Endothelial cell of umbilical vein (primary cell): Measurements from ENCODE around the gene SGCD. TPM values are rescaled to one million over a fixed set of nuclear protein-coding genes. Genes with fewer than 3 reads are reported as not detected.

Experiments used
- BruUV-seq: library from RNA; stranded (reverse); fragments of 400-500 nt; replicated peaks from 2 replicates; lab custom pipeline; 2021; lab: Mats Ljungman, UMichigan
- CTCF ChIA-PET: fragments of 300-600, 350-600 bp; sonication (Branson Sonifier 250); formaldehyde crosslinking; loops from one replicate; lab custom pipeline; 2021; ENCODE audit warnings: antibody characterized with exemption, inconsistent platforms; lab: Charles Lee
- POLR2A ChIA-PET: fragments of 300-600, 350-600 bp; sonication (Branson Sonifier 250); formaldehyde crosslinking; loops from one replicate; lab custom pipeline; 2021; ENCODE audit warnings: antibody characterized with exemption, inconsistent platforms; lab: Charles Lee
- DNase-seq: peaks from one replicate; pipeline ENCODE4 v3.0.0-alpha.2; 2011; ENCODE audit warnings: low read depth, low spot score
- FAIRE-seq: peaks from 2 replicates; lab custom pipeline; 2011; peaks lifted over from hg19 to GRCh38; lab: Jason Lieb, UNC
- H2AFZ ChIP-seq: 2 replicates; pipeline ENCODE4 v1.6.0; 2012; ENCODE audit warnings: low read depth, low read length, control low read depth, inconsistent platforms
- H3K27ac ChIP-seq: 2 replicates; pipeline ENCODE4 v1.5.1; 2011; ENCODE audit warnings: low read depth, mild to moderate bottlenecking, control low read depth, low read length, moderate library complexity; ENCODE audit not compliant: insufficient read depth
- H3K27me3 ChIP-seq, 2 experiments: 2 replicates each; pipeline versions ENCODE4 v1.6.0 to v1.6.1; 2011; ENCODE audit warnings: low read length in 2 of 2, mixed read lengths in 1 of 2; ENCODE audit not compliant: control insufficient read depth in 2 of 2, insufficient read depth in 2 of 2
- H3K36me3 ChIP-seq, 2 experiments: 2 replicates in 1 of 2; 3 replicates in 1 of 2; pipeline ENCODE4 v1.5.1; 2011; ENCODE audit warnings: low read length in 2 of 2, mild to moderate bottlenecking in 1 of 2, moderate library complexity in 1 of 2; ENCODE audit not compliant: control insufficient read depth in 2 of 2, insufficient read depth in 2 of 2; ENCODE audit errors: extremely low read depth in 1 of 2
- H3K4me1 ChIP-seq: 3 replicates; pipeline ENCODE4 v1.5.1; 2011; ENCODE audit warnings: mild to moderate bottlenecking, low read length; ENCODE audit not compliant: control insufficient read depth, insufficient read depth; ENCODE audit errors: extremely low read depth
- H3K4me2 ChIP-seq: 2 replicates; pipeline ENCODE4 v1.6.1; 2011; ENCODE audit warnings: low read length, control low read depth, mixed read lengths; ENCODE audit not compliant: insufficient read depth
- H3K4me3 ChIP-seq, 3 experiments: fragments of 200-600 bp in 1 of 3; sonication (generic), shearing (Covaris generic) in 1 of 3; replicated peaks in 1 of 3; 2 replicates each; pipeline ENCODE4 v1.5.1; 2011 to 2016; ENCODE audit warnings: control low read depth in 3 of 3, low read length in 3 of 3, mild to moderate bottlenecking in 2 of 3, inconsistent platforms in 1 of 3, low read depth in 1 of 3, moderate library complexity in 1 of 3; ENCODE audit not compliant: insufficient read depth in 1 of 3
- H3K79me2 ChIP-seq: 2 replicates; pipeline ENCODE4 v1.6.0; 2012; ENCODE audit warnings: low read length, inconsistent platforms; ENCODE audit not compliant: control insufficient read depth, insufficient read depth
- H3K9ac ChIP-seq: replicated peaks from 2 replicates; pipeline ENCODE3; 2011; ENCODE audit warnings: low read length, control low read depth; ENCODE audit not compliant: insufficient read depth; ENCODE audit errors: extremely low read depth
- H3K9me1 ChIP-seq: replicated peaks from 3 replicates; pipeline ENCODE4 v1.6.0; 2011; ENCODE audit warnings: mild to moderate bottlenecking, low read length; ENCODE audit not compliant: control insufficient read depth, insufficient read depth; ENCODE audit errors: extremely low read depth
- H3K9me3 ChIP-seq: replicated peaks from 2 replicates; pipeline ENCODE4 v1.5.1; 2012; ENCODE audit warnings: low read length, inconsistent platforms; ENCODE audit not compliant: control insufficient read depth, insufficient read depth
- H4K20me1 ChIP-seq: replicated peaks from 2 replicates; pipeline ENCODE3; 2011; ENCODE audit warnings: mild to moderate bottlenecking, low read length; ENCODE audit not compliant: control insufficient read depth, insufficient read depth; ENCODE audit errors: extremely low read depth
- EZH2 ChIP-seq: IDR thresholded peaks from 2 replicates; pipeline ENCODE4 v1.6.1; 2012; ENCODE audit warnings: borderline replicate concordance, low read depth, mild to moderate bottlenecking, moderate library complexity, low read length, inconsistent platforms; ENCODE audit not compliant: severe bottlenecking
- FOS ChIP-seq: IDR thresholded peaks from 2 replicates; pipeline ENCODE4 v1.6.1; 2011; ENCODE audit warnings: mild to moderate bottlenecking, low read length, moderate library complexity, borderline replicate concordance; ENCODE audit not compliant: insufficient read depth
- GATA2 ChIP-seq: IDR thresholded peaks from 2 replicates; pipeline ENCODE4 v1.7.0; 2011; ENCODE audit warnings: low read depth, mild to moderate bottlenecking, moderate library complexity, mixed read lengths, low read length; ENCODE audit not compliant: insufficient read length, insufficient read depth
- JUN ChIP-seq: IDR thresholded peaks from 2 replicates; pipeline ENCODE4 v1.6.1; 2011; ENCODE audit warnings: borderline replicate concordance, low read depth; ENCODE audit not compliant: insufficient read length, insufficient read depth
- MAX ChIP-seq: IDR thresholded peaks from 2 replicates; pipeline ENCODE4 v1.6.1; 2011; ENCODE audit not compliant: insufficient read depth, insufficient read length
- MYC ChIP-seq: IDR thresholded peaks from one replicate; pipeline ENCODE4 v1.6.1; 2011; ENCODE audit warnings: mild to moderate bottlenecking, low read depth, low read length
- POLR2A ChIP-seq: IDR thresholded peaks from 2 replicates; pipeline ENCODE4 v1.6.1; 2012; ENCODE audit warnings: low read depth, mild to moderate bottlenecking, control low read depth, low read length
- POLR2AphosphoS5 ChIP-seq: IDR thresholded peaks from 2 replicates; pipeline ENCODE4 v1.6.1; 2012; ENCODE audit warnings: low read depth, mild to moderate bottlenecking, control low read depth, low read length, moderate library complexity; ENCODE audit not compliant: insufficient read depth
- dilution Hi-C: fragments of 300-500 bp; cut with MboI; formaldehyde crosslinking; loops from one replicate; pipeline ENCODE4 v1.15.0; 2019; ENCODE audit warnings: low sequenced_read_pairs; ENCODE audit not compliant: extremely low pct_ligation_motif_present
- intact Hi-C: fragments of 100-400 bp; cut with micrococcal nuclease; formaldehyde crosslinking; loops from one replicate; pipeline ENCODE4 v1.10.0; 2022
- polyA plus RNA-seq, 4 experiments: library from polyadenylated mRNA; depleted of rRNA in 3 of 4; stranded (reverse) in 3 of 4; unstranded in 1 of 4; fragments of >200 nt; gene quantifications; 2 replicates each; pipeline versions ENCODE4 v1.2.1 to v1.2.3, GENCODE V29; 2011 to 2012; ENCODE audit warnings: missing spikeins in 1 of 4
- total RNA-seq: library from RNA; stranded (reverse); gene quantifications from 2 replicates; pipeline ENCODE4 v1.2.3, GENCODE V29; 2021
- TF ChIP-seq, protein P1 (sequence below), 2 donors: IDR thresholded peaks; 1 replicate in 1 of 2; 2 replicates in 1 of 2; pipeline ENCODE4 v1.5.1; 2011; ENCODE audit warnings: low read length in 2 of 2, mild to moderate bottlenecking in 2 of 2, moderate library complexity in 2 of 2, control low read depth in 1 of 2, inconsistent platforms in 1 of 2, low read depth in 1 of 2; ENCODE audit not compliant: insufficient read depth in 1 of 2; ENCODE audit errors: extremely low read depth in 1 of 2

SGCD gene
- total and polyA plus RNA-seq, 2 donors (not counting 3 experiments of a cell fraction or from before 2014, with no cell fraction given) = not detected

DNA sequence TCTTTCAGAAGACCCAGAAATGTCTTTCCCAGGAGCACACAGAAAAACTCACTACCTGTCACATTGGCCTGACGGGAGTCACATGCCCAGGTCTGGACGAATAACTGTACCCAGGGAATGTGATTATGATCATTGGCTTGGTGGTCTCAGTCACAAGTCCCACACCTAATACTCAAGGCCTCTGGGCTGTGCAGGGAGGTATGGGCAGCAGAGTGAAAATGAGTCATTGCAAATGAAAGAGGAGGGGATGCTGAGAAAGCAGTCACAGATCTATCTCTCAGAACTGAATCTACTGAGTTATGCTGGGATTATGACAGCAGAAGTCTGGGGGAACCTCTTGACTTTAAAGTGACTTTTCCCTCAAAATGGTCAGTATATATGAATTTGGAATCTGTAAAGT is 36.9 kb downstream of the SGCD start:
- H3K9ac ChIP-seq = no peak overlapping the region
- no peak overlapping the region for H3K4me2 ChIP-seq
- BruUV-seq = no TSS peak
- no peak overlapping the region for H3K4me3 ChIP-seq
- no peaks in the 10 kb centered on the region for H3K36me3 ChIP-seq
- TF ChIP-seq MAX (no peak), JUN (no peak), POLR2A (no peak), FOS (no peak), POLR2AphosphoS5 (no peak), MYC (no peak), EZH2 (no peak), GATA2 (no peak)
- TF ChIP-seq, protein P1, sequence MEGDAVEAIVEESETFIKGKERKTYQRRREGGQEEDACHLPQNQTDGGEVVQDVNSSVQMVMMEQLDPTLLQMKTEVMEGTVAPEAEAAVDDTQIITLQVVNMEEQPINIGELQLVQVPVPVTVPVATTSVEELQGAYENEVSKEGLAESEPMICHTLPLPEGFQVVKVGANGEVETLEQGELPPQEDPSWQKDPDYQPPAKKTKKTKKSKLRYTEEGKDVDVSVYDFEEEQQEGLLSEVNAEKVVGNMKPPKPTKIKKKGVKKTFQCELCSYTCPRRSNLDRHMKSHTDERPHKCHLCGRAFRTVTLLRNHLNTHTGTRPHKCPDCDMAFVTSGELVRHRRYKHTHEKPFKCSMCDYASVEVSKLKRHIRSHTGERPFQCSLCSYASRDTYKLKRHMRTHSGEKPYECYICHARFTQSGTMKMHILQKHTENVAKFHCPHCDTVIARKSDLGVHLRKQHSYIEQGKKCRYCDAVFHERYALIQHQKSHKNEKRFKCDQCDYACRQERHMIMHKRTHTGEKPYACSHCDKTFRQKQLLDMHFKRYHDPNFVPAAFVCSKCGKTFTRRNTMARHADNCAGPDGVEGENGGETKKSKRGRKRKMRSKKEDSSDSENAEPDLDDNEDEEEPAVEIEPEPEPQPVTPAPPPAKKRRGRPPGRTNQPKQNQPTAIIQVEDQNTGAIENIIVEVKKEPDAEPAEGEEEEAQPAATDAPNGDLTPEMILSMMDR (IDR thresholded peaks at IDR 0.05; ENCODE audit: extremely low read depth in 1 of 2, insufficient read depth in 1 of 2, low read depth in 1 of 2, low read length in 2 of 2) = no peak
- dilution Hi-C loops (no loop called here), intact Hi-C loops (no loop called here)
- H2AFZ ChIP-seq = no peak overlapping the region
- ChIA-PET POLR2A (no interaction called here), CTCF (no interaction called here)
- peaks cover 2% of the 10 kb centered on the region for H3K9me3 ChIP-seq
- H3K27ac ChIP-seq = no peak overlapping the region
- no peaks in the 10 kb centered on the region for H3K79me2 ChIP-seq
- DNase-seq (no peak), FAIRE-seq (no peak)
- no peaks in the 10 kb centered on the region for H4K20me1 ChIP-seq
- no peaks in the 10 kb centered on the region for H3K4me1 ChIP-seq
- no peaks in the 10 kb centered on the region for H3K9me1 ChIP-seq
- no peaks in the 10 kb centered on the region for H3K27me3 ChIP-seq
